ENCODE results near the gene DECR2.

DNA sequence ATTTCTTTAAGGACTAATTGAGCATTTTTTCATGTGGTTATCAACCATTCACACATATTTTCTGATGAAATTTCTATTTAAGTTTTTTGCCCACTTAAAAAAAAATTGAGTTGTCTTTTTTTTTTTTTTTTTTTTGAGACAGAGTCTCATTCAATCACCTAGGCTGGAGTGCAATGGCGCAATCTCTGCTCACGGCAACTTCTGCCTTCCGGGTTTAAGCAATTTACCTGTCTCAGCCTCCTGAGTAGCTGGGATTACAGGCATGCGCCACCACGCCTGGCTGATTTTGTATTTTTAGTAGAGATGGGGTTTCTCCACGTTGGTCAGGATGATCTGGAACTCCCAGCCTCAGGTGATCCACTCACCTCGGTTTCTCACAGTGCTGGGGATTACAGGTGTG, 58.1 kb downstream of the DECR2 start:
- TF ChIP-seq, protein P1, sequence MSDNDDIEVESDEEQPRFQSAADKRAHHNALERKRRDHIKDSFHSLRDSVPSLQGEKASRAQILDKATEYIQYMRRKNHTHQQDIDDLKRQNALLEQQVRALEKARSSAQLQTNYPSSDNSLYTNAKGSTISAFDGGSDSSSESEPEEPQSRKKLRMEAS (IDR thresholded peaks at IDR 0.05; ENCODE audit: low read depth, low read length): no peak
- TF ChIP-seq POU2F2 (IDR thresholded peaks at IDR 0.05; ENCODE audit: borderline replicate concordance, low read depth, low read length): no peak
- TF ChIP-seq POLR2A (IDR thresholded peaks at IDR 0.05; ENCODE audit: low read depth, low read length): no peak
- TF ChIP-seq EP300 (IDR thresholded peaks at IDR 0.05; ENCODE audit: borderline replicate concordance in 1 of 2, control insufficient read depth in 1 of 2, low read depth in 2 of 2, low read length in 2 of 2): no peak
- no peak for TF ChIP-seq POLR2AphosphoS5 (IDR thresholded peaks at IDR 0.05; ENCODE audit: low read length)
- TF ChIP-seq, protein P2, sequence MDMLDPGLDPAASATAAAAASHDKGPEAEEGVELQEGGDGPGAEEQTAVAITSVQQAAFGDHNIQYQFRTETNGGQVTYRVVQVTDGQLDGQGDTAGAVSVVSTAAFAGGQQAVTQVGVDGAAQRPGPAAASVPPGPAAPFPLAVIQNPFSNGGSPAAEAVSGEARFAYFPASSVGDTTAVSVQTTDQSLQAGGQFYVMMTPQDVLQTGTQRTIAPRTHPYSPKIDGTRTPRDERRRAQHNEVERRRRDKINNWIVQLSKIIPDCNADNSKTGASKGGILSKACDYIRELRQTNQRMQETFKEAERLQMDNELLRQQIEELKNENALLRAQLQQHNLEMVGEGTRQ (IDR thresholded peaks at IDR 0.05; ENCODE audit: borderline replicate concordance, low read depth, low read length): no peak
- no peak for TF ChIP-seq SP1 (IDR thresholded peaks at IDR 0.05; ENCODE audit: low read depth, low read length)
- TF ChIP-seq, protein P3, sequence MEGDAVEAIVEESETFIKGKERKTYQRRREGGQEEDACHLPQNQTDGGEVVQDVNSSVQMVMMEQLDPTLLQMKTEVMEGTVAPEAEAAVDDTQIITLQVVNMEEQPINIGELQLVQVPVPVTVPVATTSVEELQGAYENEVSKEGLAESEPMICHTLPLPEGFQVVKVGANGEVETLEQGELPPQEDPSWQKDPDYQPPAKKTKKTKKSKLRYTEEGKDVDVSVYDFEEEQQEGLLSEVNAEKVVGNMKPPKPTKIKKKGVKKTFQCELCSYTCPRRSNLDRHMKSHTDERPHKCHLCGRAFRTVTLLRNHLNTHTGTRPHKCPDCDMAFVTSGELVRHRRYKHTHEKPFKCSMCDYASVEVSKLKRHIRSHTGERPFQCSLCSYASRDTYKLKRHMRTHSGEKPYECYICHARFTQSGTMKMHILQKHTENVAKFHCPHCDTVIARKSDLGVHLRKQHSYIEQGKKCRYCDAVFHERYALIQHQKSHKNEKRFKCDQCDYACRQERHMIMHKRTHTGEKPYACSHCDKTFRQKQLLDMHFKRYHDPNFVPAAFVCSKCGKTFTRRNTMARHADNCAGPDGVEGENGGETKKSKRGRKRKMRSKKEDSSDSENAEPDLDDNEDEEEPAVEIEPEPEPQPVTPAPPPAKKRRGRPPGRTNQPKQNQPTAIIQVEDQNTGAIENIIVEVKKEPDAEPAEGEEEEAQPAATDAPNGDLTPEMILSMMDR (IDR thresholded peaks at IDR 0.05 in 2 of 3, conservative IDR thresholded peaks at IDR 0.05 in 1 of 3; ENCODE audit: control insufficient read depth in 2 of 3, extremely low read depth in 1 of 3, insufficient read depth in 1 of 3, low read depth in 3 of 3, low read length in 3 of 3): no peak
- TF ChIP-seq TARDBP (IDR thresholded peaks at IDR 0.05; ENCODE audit: borderline replicate concordance): no peak
- no peak for TF ChIP-seq RCOR1 (conservative IDR thresholded peaks at IDR 0.05; ENCODE audit: low read depth, low read length)
- TF ChIP-seq, protein P4, sequence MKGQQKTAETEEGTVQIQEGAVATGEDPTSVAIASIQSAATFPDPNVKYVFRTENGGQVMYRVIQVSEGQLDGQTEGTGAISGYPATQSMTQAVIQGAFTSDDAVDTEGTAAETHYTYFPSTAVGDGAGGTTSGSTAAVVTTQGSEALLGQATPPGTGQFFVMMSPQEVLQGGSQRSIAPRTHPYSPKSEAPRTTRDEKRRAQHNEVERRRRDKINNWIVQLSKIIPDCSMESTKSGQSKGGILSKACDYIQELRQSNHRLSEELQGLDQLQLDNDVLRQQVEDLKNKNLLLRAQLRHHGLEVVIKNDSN (IDR thresholded peaks at IDR 0.05; ENCODE audit: borderline replicate concordance, extremely low read length, insufficient read depth, low read depth, low read length): no peak
- TF ChIP-seq, protein P5, sequence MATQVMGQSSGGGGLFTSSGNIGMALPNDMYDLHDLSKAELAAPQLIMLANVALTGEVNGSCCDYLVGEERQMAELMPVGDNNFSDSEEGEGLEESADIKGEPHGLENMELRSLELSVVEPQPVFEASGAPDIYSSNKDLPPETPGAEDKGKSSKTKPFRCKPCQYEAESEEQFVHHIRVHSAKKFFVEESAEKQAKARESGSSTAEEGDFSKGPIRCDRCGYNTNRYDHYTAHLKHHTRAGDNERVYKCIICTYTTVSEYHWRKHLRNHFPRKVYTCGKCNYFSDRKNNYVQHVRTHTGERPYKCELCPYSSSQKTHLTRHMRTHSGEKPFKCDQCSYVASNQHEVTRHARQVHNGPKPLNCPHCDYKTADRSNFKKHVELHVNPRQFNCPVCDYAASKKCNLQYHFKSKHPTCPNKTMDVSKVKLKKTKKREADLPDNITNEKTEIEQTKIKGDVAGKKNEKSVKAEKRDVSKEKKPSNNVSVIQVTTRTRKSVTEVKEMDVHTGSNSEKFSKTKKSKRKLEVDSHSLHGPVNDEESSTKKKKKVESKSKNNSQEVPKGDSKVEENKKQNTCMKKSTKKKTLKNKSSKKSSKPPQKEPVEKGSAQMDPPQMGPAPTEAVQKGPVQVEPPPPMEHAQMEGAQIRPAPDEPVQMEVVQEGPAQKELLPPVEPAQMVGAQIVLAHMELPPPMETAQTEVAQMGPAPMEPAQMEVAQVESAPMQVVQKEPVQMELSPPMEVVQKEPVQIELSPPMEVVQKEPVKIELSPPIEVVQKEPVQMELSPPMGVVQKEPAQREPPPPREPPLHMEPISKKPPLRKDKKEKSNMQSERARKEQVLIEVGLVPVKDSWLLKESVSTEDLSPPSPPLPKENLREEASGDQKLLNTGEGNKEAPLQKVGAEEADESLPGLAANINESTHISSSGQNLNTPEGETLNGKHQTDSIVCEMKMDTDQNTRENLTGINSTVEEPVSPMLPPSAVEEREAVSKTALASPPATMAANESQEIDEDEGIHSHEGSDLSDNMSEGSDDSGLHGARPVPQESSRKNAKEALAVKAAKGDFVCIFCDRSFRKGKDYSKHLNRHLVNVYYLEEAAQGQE (IDR thresholded peaks at IDR 0.05; ENCODE audit: low read depth, low read length): no peak
- TF ChIP-seq SIN3A (IDR thresholded peaks at IDR 0.05; ENCODE audit: low read depth, low read length): no peak
- TF ChIP-seq TAF1 (IDR thresholded peaks at IDR 0.05; ENCODE audit: borderline replicate concordance, low read depth, low read length): no peak

Measured in GM12878 (cell line).